K562 (cell line): Measurements from ENCODE around the gene SAMD11. TPM values are rescaled to one million over a fixed set of nuclear protein-coding genes. Genes with fewer than 3 reads are reported as not detected.

Experiments used
- ATAC-seq: fragments of 200-7000 bp; cut with Tn5 transposase; 3 replicates; pipeline ENCODE4 v1.9.1; 2020; ENCODE audit warnings: moderate library complexity
- BruUV-seq: library from RNA; stranded (reverse); fragments of 400-500 nt; replicated peaks from 2 replicates; lab custom pipeline; 2021; lab: Mats Ljungman, UMichigan
- CTCF ChIA-PET: fragments of 300-600 bp; formaldehyde crosslinking; extraction: SDS; loops from one replicate; lab custom pipeline; 2021; ENCODE audit warnings: low intra/inter-chr PET ratio; lab: Yijun Ruan, JAX
- POLR2A ChIA-PET: fragments of 300-600, 350-650 bp; sonication (Branson Sonifier 250); formaldehyde crosslinking; extraction: SDS; loops from one replicate; lab custom pipeline; 2021; ENCODE audit warnings: antibody characterized with exemption, inconsistent platforms; lab: Yijun Ruan, JAX
- DNase-seq, 4 experiments: peaks; one replicate each; pipeline versions ENCODE4 v3.0.0 to v3.0.0-alpha.2; 2011 to 2018; ENCODE audit warnings: low spot score in 3 of 4, mixed read lengths in 3 of 4; ENCODE audit errors: extremely low read depth in 1 of 4
- FAIRE-seq: peaks from 2 replicates; lab custom pipeline; 2011; peaks lifted over from hg19 to GRCh38; lab: Jason Lieb, UNC
- H2AFZ ChIP-seq: 2 replicates; pipeline ENCODE4 v1.6.0; 2011; ENCODE audit warnings: low read depth, low read length, control low read depth, inconsistent platforms
- H3K27ac ChIP-seq: fragments of 200-600 bp; 3 replicates; pipeline ENCODE4 v1.8.0; 2011; ENCODE audit warnings: low read depth, mild to moderate bottlenecking, control low read depth, inconsistent platforms, low read length, moderate library complexity, mixed read lengths; ENCODE audit errors: extremely low read depth
- H3K27me3 ChIP-seq, 2 experiments: fragments of 300-600 bp in 1 of 2; 2 replicates in 1 of 2; 3 replicates in 1 of 2; pipeline versions ENCODE4 v1.6.0 to v1.8.0; 2011; ENCODE audit warnings: inconsistent platforms in 2 of 2, low read length in 2 of 2, mild to moderate bottlenecking in 1 of 2, mixed read lengths in 1 of 2, moderate library complexity in 1 of 2; ENCODE audit not compliant: control insufficient read depth in 2 of 2, insufficient read depth in 2 of 2
- H3K36me3 ChIP-seq: fragments of 300-600 bp; 3 replicates; pipeline ENCODE4 v1.8.0; 2011; ENCODE audit warnings: mild to moderate bottlenecking, low read length, inconsistent platforms; ENCODE audit not compliant: control insufficient read depth, insufficient read depth
- H3K4me1 ChIP-seq, 2 experiments: fragments of 200-600 bp in 1 of 2; replicated peaks in 1 of 2; 2 replicates in 1 of 2; 3 replicates in 1 of 2; pipeline versions ENCODE4 v1.5.1 to v1.8.0; 2011; ENCODE audit warnings: inconsistent platforms in 2 of 2, low read length in 2 of 2, mild to moderate bottlenecking in 1 of 2, mixed read lengths in 1 of 2, moderate library complexity in 1 of 2; ENCODE audit not compliant: control insufficient read depth in 2 of 2, insufficient read depth in 2 of 2
- H3K4me2 ChIP-seq: 2 replicates; pipeline ENCODE4 v1.6.1; 2011; ENCODE audit warnings: low read length, control low read depth, inconsistent platforms, mixed read lengths; ENCODE audit not compliant: insufficient read depth
- H3K4me3 ChIP-seq: fragments of 200-600 bp; sonication (generic), shearing (Covaris generic); 2 replicates; pipeline ENCODE4 v1.5.1; 2016; ENCODE audit warnings: control low read depth, inconsistent platforms
- H3K79me2 ChIP-seq: fragments of 200-600 bp; 3 replicates; pipeline ENCODE4 v1.8.0; 2011; ENCODE audit warnings: low read length, inconsistent platforms; ENCODE audit not compliant: control insufficient read depth, insufficient read depth
- H3K9ac ChIP-seq, 2 experiments: 2 replicates each; pipeline versions ENCODE4 v1.6.0 to v1.6.1; 2011; ENCODE audit warnings: low read depth in 2 of 2, low read length in 2 of 2, control low read depth in 1 of 2, inconsistent platforms in 1 of 2, mild to moderate bottlenecking in 1 of 2, mixed read lengths in 1 of 2; ENCODE audit not compliant: insufficient read depth in 1 of 2
- H3K9me1 ChIP-seq: one replicate; pipeline ENCODE4 v1.6.0; 2011; ENCODE audit warnings: inconsistent platforms, mild to moderate bottlenecking, low read length, moderate library complexity; ENCODE audit not compliant: control insufficient read depth, insufficient read depth
- H3K9me3 ChIP-seq: replicated peaks from 2 replicates; pipeline ENCODE4 v1.5.1; 2011; ENCODE audit warnings: low read depth, low read length, inconsistent platforms; ENCODE audit not compliant: control insufficient read depth, insufficient read depth
- H4K20me1 ChIP-seq: replicated peaks from 2 replicates; pipeline ENCODE4 v1.6.1; 2011; ENCODE audit warnings: low read length, inconsistent platforms, mixed read lengths; ENCODE audit not compliant: control insufficient read depth, insufficient read depth
- ADNP ChIP-seq: fragments of 200-800 bp; sonication (Bioruptor generic); IDR thresholded peaks from 2 replicates; pipeline ENCODE4 v1.6.1; 2016; ENCODE audit warnings: missing genetic modification characterization, missing compliant biosample characterization
- CBX8 ChIP-seq: fragments of 200-600 bp; sonication (generic); IDR thresholded peaks from 2 replicates; pipeline ENCODE4 v1.6.1; 2012; ENCODE audit warnings: borderline replicate concordance, mixed run types, low read depth, mild to moderate bottlenecking, moderate library complexity, mixed read lengths, low read length, control low read depth, inconsistent platforms; ENCODE audit not compliant: poor library complexity, severe bottlenecking; ENCODE audit errors: extremely low read depth
- ERF ChIP-seq: fragments of 450-650 bp; formaldehyde crosslinking; IDR thresholded peaks from 2 replicates; pipeline ENCODE4 v1.4.0; 2020; ENCODE audit warnings: mild to moderate bottlenecking, mixed read lengths
- FOXP1 ChIP-seq: sonication (generic); formaldehyde crosslinking; IDR thresholded peaks from 2 replicates; pipeline ENCODE4 v1.8.0; 2022; ENCODE audit warnings: mild to moderate bottlenecking, missing genetic modification reagents
- HIVEP1 ChIP-seq: fragments of 250-450 bp; sonication (Bioruptor Pico); IDR thresholded peaks from 2 replicates; pipeline ENCODE4 v1.4.0; 2020; ENCODE audit warnings: mild to moderate bottlenecking
- LARP7 ChIP-seq: fragments of 450-650 bp; IDR thresholded peaks from 2 replicates; pipeline ENCODE4 v1.6.1; 2016
- NR3C1 ChIP-seq: sonication (generic); formaldehyde crosslinking; IDR thresholded peaks from 2 replicates; pipeline ENCODE4 v1.8.1; 2022; ENCODE audit warnings: missing genetic modification reagents
- PHF8 ChIP-seq: fragments of 200-600 bp; sonication (generic); IDR thresholded peaks from 2 replicates; pipeline ENCODE4 v1.6.1; 2012; ENCODE audit warnings: mixed run types, mild to moderate bottlenecking, inconsistent platforms, low read length, moderate library complexity, borderline replicate concordance
- RBFOX2 ChIP-seq: fragments of 200-400 bp; formaldehyde crosslinking; IDR thresholded peaks from 2 replicates; pipeline ENCODE4 v1.6.1; 2017; ENCODE audit warnings: low read depth, mild to moderate bottlenecking, low read length, moderate library complexity
- SAFB ChIP-seq: fragments of 200-400 bp; formaldehyde crosslinking; IDR thresholded peaks from 2 replicates; pipeline ENCODE4 v1.6.1; 2017; ENCODE audit warnings: low read depth, low read length, borderline replicate concordance
- SMC3 ChIP-seq: conservative IDR thresholded peaks from 2 replicates; pipeline ENCODE4 v1.6.1; 2011; ENCODE audit warnings: low read depth, low read length, improper control_type of control experiment; ENCODE audit not compliant: insufficient read depth
- SUPT5H ChIP-seq: fragments of 450-650 bp; IDR thresholded peaks from 2 replicates; pipeline ENCODE4 v1.6.1; 2016
- ZNF408 ChIP-seq: fragments of 250-450 bp; sonication (Bioruptor Pico); IDR thresholded peaks from 2 replicates; pipeline ENCODE4 v1.4.0; 2020; ENCODE audit warnings: low read depth, mild to moderate bottlenecking, moderate library complexity
- ZNF77 ChIP-seq: fragments of 250-450 bp; sonication (Bioruptor Pico); IDR thresholded peaks from 2 replicates; pipeline ENCODE4 v1.5.0; 2020
- ZNF780A ChIP-seq: fragments of 250-450 bp; sonication (Bioruptor Pico); IDR thresholded peaks from 2 replicates; pipeline ENCODE4 v1.5.0; 2021; ENCODE audit warnings: mild to moderate bottlenecking
- WGBS: fragments of 100-300 bp; shearing (Covaris generic); methylation state at CpG from one replicate; pipeline ENCODE4 v1.1.6; 2016; ENCODE audit warnings: low coverage, mixed read lengths; ENCODE audit not compliant: insufficient coverage; ENCODE audit errors: missing lambda C conversion rate; 5-methylcytosine and 5-hydroxymethylcytosine counted together
- in situ Hi-C: fragments of 300-500 bp; cut with MboI; formaldehyde crosslinking; loops from 4 replicates; pipeline ENCODE4 v1.15.0; 2018; ENCODE audit warnings: inconsistent platforms, mixed read lengths
- intact Hi-C: fragments of 100-400 bp; cut with micrococcal nuclease; formaldehyde crosslinking; loops from 2 replicates; pipeline ENCODE4 v1.14.2; 2022
- polyA plus RNA-seq, 8 experiments: library from polyadenylated mRNA; depleted of rRNA in 4 of 8; stranded (reverse) in 5 of 8; unstranded in 3 of 8; fragments of >200 nt; fragmentation: Nextera tagmentation in 2 of 8; fragmentation: Illumina TruSeq in 1 of 8; extraction: Ambion mirVana in 2 of 8; extraction: Trizol in 1 of 8; gene quantifications; 2 replicates each; pipeline versions ENCODE4 v1.2.1 to v1.2.3, GENCODE V29; 2011 to 2014; ENCODE audit warnings: inconsistent platforms in 1 of 8, missing spikeins in 1 of 8
- total RNA-seq, 7 experiments: library from RNA; depleted of rRNA in 6 of 7; stranded (reverse); fragments of >200 nt in 6 of 7; fragmentation: Illumina TruSeq in 2 of 7; extraction: Trizol in 2 of 7; gene quantifications; 2 replicates each; pipeline versions ENCODE4 v1.2.1 to v1.2.3, GENCODE V29; 2011 to 2021; ENCODE audit warnings: low replicate concordance in 1 of 7
- TF ChIP-seq, protein P1 (sequence below): sonication (generic); formaldehyde crosslinking; IDR thresholded peaks from 2 replicates; pipeline ENCODE4 v1.9.0; 2022; ENCODE audit warnings: mild to moderate bottlenecking, missing genetic modification reagents
- TF ChIP-seq, protein P2 (sequence below), 2 experiments: IDR thresholded peaks; 2 replicates each; pipeline ENCODE4 v1.6.1; 2012; ENCODE audit warnings: improper control_type of control experiment in 2 of 2, low read depth in 2 of 2, low read length in 2 of 2, borderline replicate concordance in 1 of 2
- TF ChIP-seq, protein P3 (sequence below): sonication (generic); formaldehyde crosslinking; IDR thresholded peaks from 2 replicates; pipeline ENCODE4 v1.8.0; 2022; ENCODE audit warnings: missing genetic modification reagents, mild to moderate bottlenecking, borderline replicate concordance

Gene SAMD11
- total and polyA plus RNA-seq, 9 of the 15 experiments (the other 6 are each of a cell fraction or from before 2014, with no cell fraction given), result 0.07 to 0.82 (median 0.11) TPM; not detected in 2

DNA sequence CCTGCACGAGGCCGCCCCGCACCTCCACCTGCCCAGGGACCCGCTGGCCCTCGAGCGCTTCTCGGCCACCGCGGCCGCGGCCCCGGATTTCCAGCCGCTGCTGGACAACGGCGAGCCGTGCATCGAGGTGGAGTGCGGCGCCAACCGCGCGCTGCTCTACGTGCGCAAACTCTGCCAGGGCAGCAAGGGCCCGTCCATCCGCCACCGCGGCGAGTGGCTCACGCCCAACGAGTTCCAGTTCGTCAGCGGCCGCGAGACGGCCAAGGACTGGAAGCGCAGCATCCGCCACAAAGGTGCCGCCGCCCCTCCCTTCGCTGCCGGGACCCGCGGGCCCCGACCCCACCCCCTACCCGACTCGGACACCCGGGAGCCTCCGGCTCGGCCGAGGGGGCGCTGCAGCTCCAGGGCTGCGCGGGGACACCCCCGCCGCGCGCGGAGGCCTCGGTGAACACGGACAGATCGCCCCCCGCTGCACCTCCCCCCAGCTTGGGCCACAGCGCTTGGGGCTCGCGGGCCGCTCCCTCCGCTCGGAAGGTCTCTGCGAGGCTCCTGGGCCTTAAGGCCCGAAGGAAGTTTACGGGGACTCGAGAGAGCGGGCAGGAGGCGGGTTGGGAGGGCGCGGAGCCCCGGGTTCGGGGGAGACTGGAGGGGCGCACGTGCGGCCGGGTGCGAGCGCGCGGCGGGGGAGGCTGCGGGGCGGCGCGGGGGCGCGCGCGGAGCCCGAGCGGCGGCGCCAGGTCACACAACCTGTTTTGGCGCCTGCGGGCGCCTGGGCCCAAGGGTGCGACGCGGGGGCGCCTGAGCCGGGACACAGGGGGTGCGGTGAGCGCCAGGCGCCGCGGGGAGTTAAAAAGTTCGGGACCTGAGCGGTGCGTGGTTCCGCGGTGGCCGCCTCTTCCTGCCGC is 1.2 kb downstream of the SAMD11 start:
- Histone ChIP-seq H3K4me2 (peak overlapping the region; percentile 65; the same call in 1 of the 2 replicates), H3K27me3 (peaks cover 40 to 77% of the 10 kb centered on the region in 2 experiments), H3K9me3 (no peaks in the 10 kb centered on the region), H4K20me1 (peaks cover 58% of the 10 kb centered on the region), H3K9ac (peak overlapping the region in 1 of 2 experiments; percentile 87; a peak in 2 of 4 replicates), H2AFZ (peak overlapping the region; percentile 79), H3K36me3 (no peaks in the 10 kb centered on the region), H3K27ac (no peak overlapping the region), H3K4me1 (peaks cover 21 to 94% of the 10 kb centered on the region in 2 experiments), H3K9me1 (no peaks in the 10 kb centered on the region), H3K79me2 (no peaks in the 10 kb centered on the region), H3K4me3 (peak overlapping the region; percentile 44)
- in situ Hi-C loops, result no loop called here
- ATAC-seq (no peak), FAIRE-seq (no peak), DNase-seq (peak in 3 of 4 experiments; percentile 54 to 75 (median 71))
- no TSS peak for BruUV-seq
- CTCF ChIA-PET, result interaction anchor here (0.6 kb wide), 1 partner anchor 17 kb away, joined by 4 read pairs; no protein-coding TSS in a partner anchor
- intact Hi-C loops, result loop anchor here (5.0 kb wide), 1 partner anchor 137 kb away; no protein-coding TSS in a partner anchor
- POLR2A ChIA-PET, result no interaction called here
- WGBS, result 1% methylated on average over 60 of the region's 120 CpGs
- TF ChIP-seq CBX8 (no peak), ZNF408 (no peak), PHF8 (peak; percentile 41; the same call in 1 of the 2 replicates), ADNP (tag) (no peak), RBFOX2 (peak; percentile 25; the same call in 1 of the 2 replicates), SMC3 (no peak), SAFB (no peak), ZNF77 (no peak), ZNF780A (CRISPR knock-in tag) (no peak), NR3C1 (no peak), LARP7 (no peak), ERF (CRISPR knock-in tag) (no peak), SUPT5H (no peak), FOXP1 (CRISPR knock-in tag) (no peak), HIVEP1 (CRISPR knock-in tag) (no peak)
- TF ChIP-seq, protein P1, sequence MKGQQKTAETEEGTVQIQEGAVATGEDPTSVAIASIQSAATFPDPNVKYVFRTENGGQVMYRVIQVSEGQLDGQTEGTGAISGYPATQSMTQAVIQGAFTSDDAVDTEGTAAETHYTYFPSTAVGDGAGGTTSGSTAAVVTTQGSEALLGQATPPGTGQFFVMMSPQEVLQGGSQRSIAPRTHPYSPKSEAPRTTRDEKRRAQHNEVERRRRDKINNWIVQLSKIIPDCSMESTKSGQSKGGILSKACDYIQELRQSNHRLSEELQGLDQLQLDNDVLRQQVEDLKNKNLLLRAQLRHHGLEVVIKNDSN (CRISPR knock-in tag), result no peak
- TF ChIP-seq, protein P2, sequence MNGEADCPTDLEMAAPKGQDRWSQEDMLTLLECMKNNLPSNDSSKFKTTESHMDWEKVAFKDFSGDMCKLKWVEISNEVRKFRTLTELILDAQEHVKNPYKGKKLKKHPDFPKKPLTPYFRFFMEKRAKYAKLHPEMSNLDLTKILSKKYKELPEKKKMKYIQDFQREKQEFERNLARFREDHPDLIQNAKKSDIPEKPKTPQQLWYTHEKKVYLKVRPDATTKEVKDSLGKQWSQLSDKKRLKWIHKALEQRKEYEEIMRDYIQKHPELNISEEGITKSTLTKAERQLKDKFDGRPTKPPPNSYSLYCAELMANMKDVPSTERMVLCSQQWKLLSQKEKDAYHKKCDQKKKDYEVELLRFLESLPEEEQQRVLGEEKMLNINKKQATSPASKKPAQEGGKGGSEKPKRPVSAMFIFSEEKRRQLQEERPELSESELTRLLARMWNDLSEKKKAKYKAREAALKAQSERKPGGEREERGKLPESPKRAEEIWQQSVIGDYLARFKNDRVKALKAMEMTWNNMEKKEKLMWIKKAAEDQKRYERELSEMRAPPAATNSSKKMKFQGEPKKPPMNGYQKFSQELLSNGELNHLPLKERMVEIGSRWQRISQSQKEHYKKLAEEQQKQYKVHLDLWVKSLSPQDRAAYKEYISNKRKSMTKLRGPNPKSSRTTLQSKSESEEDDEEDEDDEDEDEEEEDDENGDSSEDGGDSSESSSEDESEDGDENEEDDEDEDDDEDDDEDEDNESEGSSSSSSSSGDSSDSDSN (IDR thresholded peaks at IDR 0.05; ENCODE audit: borderline replicate concordance in 1 of 2, low read depth in 2 of 2, low read length in 2 of 2), result 0 out of 4 replicates have a peak, but pooled peaks of 1 of the 2 experiments have one; percentile 9
- TF ChIP-seq, protein P3, sequence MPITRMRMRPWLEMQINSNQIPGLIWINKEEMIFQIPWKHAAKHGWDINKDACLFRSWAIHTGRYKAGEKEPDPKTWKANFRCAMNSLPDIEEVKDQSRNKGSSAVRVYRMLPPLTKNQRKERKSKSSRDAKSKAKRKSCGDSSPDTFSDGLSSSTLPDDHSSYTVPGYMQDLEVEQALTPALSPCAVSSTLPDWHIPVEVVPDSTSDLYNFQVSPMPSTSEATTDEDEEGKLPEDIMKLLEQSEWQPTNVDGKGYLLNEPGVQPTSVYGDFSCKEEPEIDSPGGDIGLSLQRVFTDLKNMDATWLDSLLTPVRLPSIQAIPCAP (CRISPR knock-in tag), result no peak
